RWPE1 (cell line): ENCODE results near the gene TMF1.

Experiments used
- CTCF ChIA-PET: fragments of 350-600 bp; sonication (Branson Sonifier 250); formaldehyde crosslinking; extraction: SDS; loops from one replicate; lab custom pipeline; 2021; lab: Yijun Ruan, JAX
- POLR2A ChIA-PET: fragments of 400-600 bp; formaldehyde crosslinking; extraction: SDS; loops from one replicate; lab custom pipeline; 2020; ENCODE audit warnings: antibody characterized with exemption; ENCODE audit not compliant: low non-redundant PET; lab: Yijun Ruan, JAX
- DNase-seq: peaks from one replicate; pipeline ENCODE4 v3.0.0; 2012; ENCODE audit warnings: low spot score
- H3K27ac ChIP-seq: fragments of 450-650 bp; 2 replicates; pipeline ENCODE4 v1.5.1; 2017
- CTCF ChIP-seq: fragments of 450-650 bp; conservative IDR thresholded peaks from 2 replicates; pipeline ENCODE4 v1.5.1; 2017; ENCODE audit warnings: low read depth, mild to moderate bottlenecking

TMF1 gene

GRCh38 chr3:69092030-69092516, 39.9 kb upstream of the TMF1 start:
- TF ChIP-seq CTCF = no peak
- CTCF ChIA-PET = no interaction called here
- no peak overlapping the region for H3K27ac ChIP-seq
- POLR2A ChIA-PET = no interaction called here
- DNase-seq = no peak

DNA sequence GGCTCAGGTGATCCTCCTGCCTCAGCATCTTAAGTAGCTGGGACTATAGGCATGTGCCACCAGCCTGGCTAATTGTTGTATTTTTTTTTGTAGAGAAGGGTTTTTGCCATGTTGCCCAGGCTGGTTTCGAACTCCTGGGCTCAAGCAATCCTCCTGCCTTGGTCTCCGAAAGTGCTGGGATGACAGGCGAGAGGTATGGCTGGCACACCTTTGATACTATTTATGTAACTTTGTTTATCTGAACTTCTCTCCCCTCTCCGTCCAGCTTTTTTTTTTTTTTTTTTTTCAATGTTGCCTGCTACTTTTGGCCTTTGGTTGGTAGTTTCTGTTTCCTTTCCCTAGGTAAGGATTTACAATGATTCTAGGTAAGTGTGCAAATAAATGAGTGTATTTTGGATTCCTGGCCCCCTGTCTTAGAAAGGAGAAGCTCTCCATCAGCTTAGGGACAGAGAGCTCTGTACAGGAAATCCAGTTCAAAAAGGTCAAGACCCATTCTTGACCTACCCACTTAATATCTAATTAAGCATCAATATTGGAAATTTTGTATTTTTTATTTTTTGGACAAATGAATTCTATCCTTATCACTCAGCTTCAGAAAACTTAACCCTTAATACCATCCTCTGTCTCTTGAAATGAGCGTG, 39.4 kb upstream of the TMF1 start:
- ChIA-PET POLR2A (interaction anchor here (0.7 kb wide), 1 partner anchor 9 kb away, joined by 3 read pairs; no protein-coding TSS in a partner anchor), CTCF (no interaction called here)
- TF ChIP-seq CTCF = no peak
- DNase-seq = no peak
- no peak overlapping the region for H3K27ac ChIP-seq

- ChIA-PET POLR2A (no interaction called here), CTCF (no interaction called here)
- no peak overlapping the region for H3K27ac ChIP-seq
- TF ChIP-seq CTCF = no peak
- DNase-seq = peak; percentile 38
Observed at GRCh38 chr3:69090021-69090420, 37.9 kb upstream of the TMF1 start.

DNA sequence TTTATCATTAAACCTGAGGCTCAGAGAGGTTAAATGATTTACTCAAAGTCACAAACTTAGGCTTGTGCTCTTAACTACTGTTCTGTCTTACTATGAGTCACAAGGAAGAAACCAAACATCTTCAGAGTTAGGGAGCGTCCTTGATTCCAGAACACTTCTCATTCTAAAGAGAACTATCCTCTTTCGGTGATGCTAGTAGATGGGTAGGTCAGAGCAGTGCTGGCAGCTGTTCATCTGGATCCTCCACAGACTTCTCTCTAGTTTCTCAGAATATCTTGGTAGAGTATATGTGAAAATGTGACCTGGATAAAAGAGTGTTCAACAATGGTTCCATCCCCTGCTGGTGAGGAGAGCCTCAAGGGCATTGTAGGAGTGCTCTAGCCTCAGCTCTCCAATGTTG, 35.9 kb upstream of the TMF1 start:
- ChIA-PET POLR2A (no interaction called here), CTCF (no interaction called here)
- no peak for TF ChIP-seq CTCF
- no peak overlapping the region for H3K27ac ChIP-seq
- peak; percentile 8 for DNase-seq

DNA sequence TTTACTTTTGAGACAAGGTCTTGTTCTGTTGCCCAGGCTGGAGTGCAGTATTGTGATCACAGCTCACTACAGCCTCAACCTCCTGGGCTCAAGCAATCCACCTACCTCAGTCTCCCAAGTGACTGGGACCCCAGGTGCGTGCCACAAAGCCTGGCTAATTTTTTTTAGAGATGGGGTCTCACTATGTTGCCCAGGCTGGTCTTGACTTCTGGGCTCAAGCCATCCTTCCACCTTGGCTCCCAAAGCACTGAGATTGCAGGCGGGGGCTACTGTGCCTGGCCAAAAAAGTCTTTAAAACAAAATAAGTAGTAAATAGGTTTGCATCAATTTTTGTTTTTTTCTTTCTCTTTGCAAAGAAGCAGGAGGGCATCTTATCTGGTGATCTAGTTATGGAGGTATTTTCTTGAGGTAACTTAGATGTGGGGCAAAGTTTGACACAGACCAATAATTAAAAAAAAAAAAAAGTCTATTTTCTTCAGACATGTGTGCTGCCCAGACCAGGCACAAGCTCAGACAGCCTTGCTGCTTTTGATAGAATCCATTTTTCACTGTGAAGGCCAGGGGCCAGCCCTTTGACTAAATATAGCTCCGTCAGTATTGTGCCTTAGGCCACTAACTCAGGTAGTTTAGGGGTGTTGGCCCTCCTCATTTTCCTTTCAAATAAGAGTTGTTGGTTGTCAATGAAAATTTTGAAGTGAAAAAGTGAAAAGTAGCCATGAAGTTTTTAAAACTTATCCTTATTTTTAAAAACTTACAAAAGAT, 35.1 kb upstream of the TMF1 start:
- CTCF ChIA-PET = no interaction called here
- H3K27ac ChIP-seq = peak overlapping the region; percentile 99
- DNase-seq = no peak
- no peak for TF ChIP-seq CTCF
- POLR2A ChIA-PET = no interaction called here

DNA sequence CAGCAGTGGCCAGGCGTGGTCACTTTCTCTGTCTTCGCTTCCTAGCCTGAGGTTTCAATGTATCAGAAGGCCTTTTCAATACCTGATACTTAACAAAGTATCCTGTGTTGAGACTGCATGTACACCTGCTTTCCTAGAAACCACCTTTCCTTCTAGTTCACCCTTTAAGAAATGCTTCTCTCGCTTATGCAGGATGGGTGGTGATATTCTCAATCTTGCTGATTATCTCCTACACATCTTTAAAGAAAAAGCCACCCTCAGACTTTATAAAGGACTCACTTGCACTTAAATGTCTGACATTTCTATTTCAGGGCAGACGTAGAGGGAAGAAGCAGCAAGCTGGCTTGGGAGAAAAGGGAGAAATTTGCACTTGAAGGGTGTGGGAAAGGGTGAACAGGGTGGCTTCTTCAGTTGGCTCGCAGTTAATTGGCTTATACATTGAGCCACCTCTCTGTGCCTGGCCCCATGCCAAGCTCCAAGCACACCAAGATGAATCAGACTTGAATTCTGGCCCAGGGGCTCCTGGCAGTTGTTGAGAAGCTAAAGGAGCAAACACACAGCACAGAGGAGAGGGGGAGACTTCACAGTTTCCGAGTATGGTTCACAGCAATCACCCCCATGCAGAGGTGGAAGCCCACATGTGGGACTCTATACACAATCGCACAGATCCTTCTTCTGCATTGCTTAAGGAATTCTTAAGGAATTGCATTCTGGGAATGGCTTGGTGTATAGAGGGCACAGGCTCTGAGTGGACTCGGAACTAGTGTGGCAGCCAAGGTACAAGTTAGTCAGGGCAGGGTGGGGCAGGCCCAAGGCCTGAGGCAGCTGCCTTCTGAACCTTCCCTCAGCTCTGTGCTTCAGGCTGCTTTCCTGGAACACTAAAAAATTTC, 33.9 kb upstream of the TMF1 start:
- CTCF ChIA-PET = interaction anchor here (0.5 kb wide), 1 partner anchor 79 kb away, joined by 4 read pairs; no protein-coding TSS in a partner anchor
- TF ChIP-seq CTCF = no peak
- DNase-seq = peak; percentile 72
- POLR2A ChIA-PET = no interaction called here
- peak overlapping the region; percentile 99 for H3K27ac ChIP-seq
